ENCODE results near the gene FKBP9.
"Not testable (repeated sequence)": the region's sequence is repeated elsewhere in the genome, so short reads cannot be mapped to it uniquely, and the experiment has no call there.

Gene FKBP9

GRCh38 chr7:32977159-32977558 lies 19.9 kb downstream of the FKBP9 start:
- H3K9me3 ChIP-seq (ENCODE audit: control insufficient read depth, insufficient read depth, low read length); H3K4me1 ChIP-seq (ENCODE audit: control insufficient read depth, low read length); H3K4me2 ChIP-seq (ENCODE audit: low read length); H3K9me2 ChIP-seq (replicated peaks; ENCODE audit: control insufficient read depth, low read length); H3K4me3 ChIP-seq (ENCODE audit: low read length); H4K20me1 ChIP-seq (ENCODE audit: control insufficient read depth, insufficient read depth, low read depth, low read length); H3K27ac ChIP-seq (ENCODE audit: low read depth, low read length); H3F3A ChIP-seq (ENCODE audit: control insufficient read depth, insufficient read depth); H3K36me3 ChIP-seq (ENCODE audit: control insufficient read depth, low read length); H3K27me3 ChIP-seq (ENCODE audit: control insufficient read depth, low read length); H3K79me2 ChIP-seq (ENCODE audit: control insufficient read depth, low read length): not testable (repeated sequence)

DNA sequence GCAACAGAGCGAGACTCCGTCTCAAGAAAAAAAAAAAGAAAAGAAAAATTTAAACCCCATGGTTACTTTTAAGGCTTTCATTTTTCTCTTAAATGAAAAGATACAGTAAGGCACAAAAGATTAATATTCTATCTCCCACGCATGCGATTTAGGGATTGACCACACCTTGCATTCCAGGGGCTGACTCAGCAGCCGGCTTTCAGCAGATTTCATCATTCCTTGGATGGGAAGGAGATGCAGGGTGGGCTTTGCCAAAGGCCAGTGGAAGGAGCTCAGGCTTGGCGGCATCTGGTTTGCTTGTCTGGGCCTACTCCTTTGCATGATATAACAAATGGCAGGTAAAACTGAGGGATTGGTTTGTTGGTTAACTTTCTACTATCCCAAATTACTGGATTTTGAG lies 22.0 kb downstream of the FKBP9 start:
- H3K9me2 ChIP-seq (replicated peaks; ENCODE audit: control insufficient read depth, low read length); H3K4me3 ChIP-seq (ENCODE audit: low read length); H3K27me3 ChIP-seq (ENCODE audit: control insufficient read depth, low read length); H3F3A ChIP-seq (ENCODE audit: control insufficient read depth, insufficient read depth); H4K20me1 ChIP-seq (ENCODE audit: control insufficient read depth, insufficient read depth, low read depth, low read length); H3K79me2 ChIP-seq (ENCODE audit: control insufficient read depth, low read length); H3K36me3 ChIP-seq (ENCODE audit: control insufficient read depth, low read length); H3K4me1 ChIP-seq (ENCODE audit: control insufficient read depth, low read length); H3K4me2 ChIP-seq (ENCODE audit: low read length); H3K9me3 ChIP-seq (ENCODE audit: control insufficient read depth, insufficient read depth, low read length); H3K27ac ChIP-seq (ENCODE audit: low read depth, low read length): not testable (repeated sequence)

GRCh38 chr7:32979902-32980301 lies 22.7 kb downstream of the FKBP9 start:
- H3K9me2 ChIP-seq (replicated peaks; ENCODE audit: control insufficient read depth, low read length); H3K9me3 ChIP-seq (ENCODE audit: control insufficient read depth, insufficient read depth, low read length); H3K4me1 ChIP-seq (ENCODE audit: control insufficient read depth, low read length); H3F3A ChIP-seq (ENCODE audit: control insufficient read depth, insufficient read depth); H3K27me3 ChIP-seq (ENCODE audit: control insufficient read depth, low read length); H3K4me2 ChIP-seq (ENCODE audit: low read length); H3K27ac ChIP-seq (ENCODE audit: low read depth, low read length); H4K20me1 ChIP-seq (ENCODE audit: control insufficient read depth, insufficient read depth, low read depth, low read length); H3K4me3 ChIP-seq (ENCODE audit: low read length); H3K79me2 ChIP-seq (ENCODE audit: control insufficient read depth, low read length); H3K36me3 ChIP-seq (ENCODE audit: control insufficient read depth, low read length): not testable (repeated sequence)

- Histone ChIP-seq H3K4me1 (ENCODE audit: control insufficient read depth, low read length) (peaks cover 13% of the 10 kb centered on the region), H3K4me2 (ENCODE audit: low read length) (peak overlapping the region; percentile 39)
- H3K79me2 ChIP-seq (ENCODE audit: control insufficient read depth, low read length); H3K36me3 ChIP-seq (ENCODE audit: control insufficient read depth, low read length); H3K27me3 ChIP-seq (ENCODE audit: control insufficient read depth, low read length); H3F3A ChIP-seq (ENCODE audit: control insufficient read depth, insufficient read depth); H3K4me3 ChIP-seq (ENCODE audit: low read length); H3K9me3 ChIP-seq (ENCODE audit: control insufficient read depth, insufficient read depth, low read length); H4K20me1 ChIP-seq (ENCODE audit: control insufficient read depth, insufficient read depth, low read depth, low read length); H3K9me2 ChIP-seq (replicated peaks; ENCODE audit: control insufficient read depth, low read length); H3K27ac ChIP-seq (ENCODE audit: low read depth, low read length): not testable (repeated sequence)
Observed at GRCh38 chr7:32988148-32988547, 30.9 kb downstream of the FKBP9 start.

DNA sequence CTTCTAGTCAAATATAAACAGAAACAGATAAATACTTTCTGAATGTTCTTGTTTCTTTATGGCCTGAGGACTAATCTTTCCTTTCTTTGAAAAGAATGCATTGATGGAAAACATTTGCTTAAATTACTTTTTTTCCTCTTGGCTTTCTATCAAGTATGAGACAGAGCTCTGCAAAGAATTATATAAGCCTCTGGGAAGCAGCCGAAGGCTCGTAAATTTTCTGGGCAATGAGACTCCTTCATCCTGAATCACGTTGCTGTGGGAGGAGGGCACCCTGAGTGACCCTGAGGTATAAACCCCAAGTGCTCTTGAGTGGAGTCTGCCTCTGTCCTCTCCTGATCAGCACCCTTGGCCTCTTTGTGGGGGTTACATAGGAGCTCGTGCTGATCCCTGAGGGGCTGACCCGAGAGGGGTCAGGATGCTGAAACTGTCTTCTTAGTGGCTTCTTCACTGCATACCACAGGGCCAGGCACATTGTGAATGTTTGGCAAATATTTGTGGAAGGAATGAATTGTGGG lies 33.9 kb downstream of the FKBP9 start:
- H3K4me2 ChIP-seq (ENCODE audit: low read length); H3K36me3 ChIP-seq (ENCODE audit: control insufficient read depth, low read length); H3F3A ChIP-seq (ENCODE audit: control insufficient read depth, insufficient read depth); H3K9me2 ChIP-seq (replicated peaks; ENCODE audit: control insufficient read depth, low read length); H3K9me3 ChIP-seq (ENCODE audit: control insufficient read depth, insufficient read depth, low read length); H4K20me1 ChIP-seq (ENCODE audit: control insufficient read depth, insufficient read depth, low read depth, low read length); H3K27ac ChIP-seq (ENCODE audit: low read depth, low read length); H3K4me3 ChIP-seq (ENCODE audit: low read length); H3K79me2 ChIP-seq (ENCODE audit: control insufficient read depth, low read length); H3K27me3 ChIP-seq (ENCODE audit: control insufficient read depth, low read length): not testable (repeated sequence)
- peaks cover 13% of the 10 kb centered on the region for H3K4me1 ChIP-seq (ENCODE audit: control insufficient read depth, low read length)

GRCh38 chr7:32991975-32992700 lies 34.9 kb downstream of the FKBP9 start:
- H3K4me3 ChIP-seq (ENCODE audit: low read length); H3K9me3 ChIP-seq (ENCODE audit: control insufficient read depth, insufficient read depth, low read length); H3K27ac ChIP-seq (ENCODE audit: low read depth, low read length); H3K4me2 ChIP-seq (ENCODE audit: low read length); H3F3A ChIP-seq (ENCODE audit: control insufficient read depth, insufficient read depth); H3K79me2 ChIP-seq (ENCODE audit: control insufficient read depth, low read length); H3K9me2 ChIP-seq (replicated peaks; ENCODE audit: control insufficient read depth, low read length); H3K36me3 ChIP-seq (ENCODE audit: control insufficient read depth, low read length); H3K27me3 ChIP-seq (ENCODE audit: control insufficient read depth, low read length); H4K20me1 ChIP-seq (ENCODE audit: control insufficient read depth, insufficient read depth, low read depth, low read length): not testable (repeated sequence)
- H3K4me1 ChIP-seq (ENCODE audit: control insufficient read depth, low read length) = peaks cover 13% of the 10 kb centered on the region

DNA sequence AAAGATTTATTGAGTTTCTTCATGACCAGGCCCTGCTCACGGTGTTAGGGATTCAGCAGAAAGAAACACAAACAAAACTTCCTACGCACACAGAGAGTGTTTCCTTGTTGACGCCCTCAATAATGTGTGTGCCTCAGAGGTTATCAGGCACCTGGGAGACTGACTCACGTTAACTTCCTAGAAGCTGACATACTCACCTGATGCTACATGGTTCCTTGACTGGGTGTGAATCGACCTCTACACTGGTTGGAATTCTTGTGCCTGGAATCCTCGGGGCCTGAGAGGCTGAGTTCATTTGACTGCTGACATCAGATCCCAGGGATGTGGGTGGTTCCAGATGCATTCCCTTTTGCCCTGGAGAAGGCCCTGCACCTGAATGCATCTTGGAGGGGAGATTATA lies 35.5 kb downstream of the FKBP9 start:
- H3K36me3 ChIP-seq (ENCODE audit: control insufficient read depth, low read length); H3K79me2 ChIP-seq (ENCODE audit: control insufficient read depth, low read length); H3K27ac ChIP-seq (ENCODE audit: low read depth, low read length); H3K4me2 ChIP-seq (ENCODE audit: low read length); H4K20me1 ChIP-seq (ENCODE audit: control insufficient read depth, insufficient read depth, low read depth, low read length); H3K9me3 ChIP-seq (ENCODE audit: control insufficient read depth, insufficient read depth, low read length); H3K9me2 ChIP-seq (replicated peaks; ENCODE audit: control insufficient read depth, low read length); H3K27me3 ChIP-seq (ENCODE audit: control insufficient read depth, low read length); H3F3A ChIP-seq (ENCODE audit: control insufficient read depth, insufficient read depth); H3K4me3 ChIP-seq (ENCODE audit: low read length): not testable (repeated sequence)
- peaks cover 11% of the 10 kb centered on the region for H3K4me1 ChIP-seq (ENCODE audit: control insufficient read depth, low read length)

DNA sequence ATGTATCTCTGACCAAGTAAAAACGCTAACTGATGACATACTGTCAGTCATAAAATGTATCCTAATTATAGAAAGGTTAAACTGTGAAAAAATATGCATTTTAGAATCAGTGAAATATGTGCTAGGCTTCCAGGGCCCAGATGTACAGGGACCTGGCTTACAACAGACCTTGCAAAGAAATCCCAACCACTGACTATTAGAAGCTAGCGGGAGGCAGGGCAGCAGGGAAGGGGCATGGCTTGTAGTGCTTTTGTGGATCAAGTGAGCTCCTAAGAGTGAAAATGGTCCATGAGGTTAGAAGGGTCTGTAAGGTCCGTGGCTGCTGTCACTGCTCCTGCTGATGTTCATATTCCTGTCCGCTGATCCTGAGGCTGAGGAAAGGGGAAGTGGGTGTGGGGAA lies 40.7 kb downstream of the FKBP9 start:
- H3K27ac ChIP-seq (ENCODE audit: low read depth, low read length); H3K79me2 ChIP-seq (ENCODE audit: control insufficient read depth, low read length); H3K4me1 ChIP-seq (ENCODE audit: control insufficient read depth, low read length); H3K4me3 ChIP-seq (ENCODE audit: low read length); H3K27me3 ChIP-seq (ENCODE audit: control insufficient read depth, low read length); H3K36me3 ChIP-seq (ENCODE audit: control insufficient read depth, low read length); H4K20me1 ChIP-seq (ENCODE audit: control insufficient read depth, insufficient read depth, low read depth, low read length); H3F3A ChIP-seq (ENCODE audit: control insufficient read depth, insufficient read depth); H3K9me3 ChIP-seq (ENCODE audit: control insufficient read depth, insufficient read depth, low read length); H3K4me2 ChIP-seq (ENCODE audit: low read length); H3K9me2 ChIP-seq (replicated peaks; ENCODE audit: control insufficient read depth, low read length): not testable (repeated sequence)

All from DOHH2 (cell line).